GM04503 (cell line): ENCODE measurements around the gene RIC3.

Experiments used
- DNase-seq: peaks from one replicate; pipeline ENCODE4 v3.0.0-alpha.2; 2012; ENCODE audit warnings: low read depth

Gene RIC3

GRCh38 chr11:8168485-8169257, at the start of gene RIC3:
Gene RIC3 (minus strand): TSS chr11:8169025. CDS start chr11:8168989, 36 bp downstream.
- DNase-seq, result no peak

GRCh38 chr11:8218409-8218808, 49.6 kb upstream of the RIC3 start:
- no peak for DNase-seq

GRCh38 chr11:8217926-8218325, 49.1 kb upstream of the RIC3 start:
- DNase-seq, result no peak

GRCh38 chr11:8217136-8217535, 48.3 kb upstream of the RIC3 start:
- DNase-seq, result no peak

- DNase-seq, result no peak
Measured at GRCh38 chr11:8213376-8213775, 44.6 kb upstream of the RIC3 start.

- DNase-seq, result no peak
Measured at GRCh38 chr11:8209208-8209807, 40.5 kb upstream of the RIC3 start.

- no peak for DNase-seq
Measured at GRCh38 chr11:8207080-8208000, 38.5 kb upstream of the RIC3 start.

- no peak for DNase-seq
Measured at GRCh38 chr11:8206251-8207079, 37.6 kb upstream of the RIC3 start.

GRCh38 chr11:8205566-8205965, 36.7 kb upstream of the RIC3 start:
- no peak for DNase-seq

- no peak for DNase-seq
Measured at GRCh38 chr11:8204596-8204995, 35.8 kb upstream of the RIC3 start.

- no peak for DNase-seq
Measured at GRCh38 chr11:8204025-8204424, 35.2 kb upstream of the RIC3 start.

GRCh38 chr11:8203414-8203715, 34.5 kb upstream of the RIC3 start:
- no peak for DNase-seq

GRCh38 chr11:8202516-8203413, 33.9 kb upstream of the RIC3 start:
- DNase-seq, result no peak

GRCh38 chr11:8201644-8202365, 33.0 kb upstream of the RIC3 start:
- no peak for DNase-seq

GRCh38 chr11:8199676-8200075, 30.9 kb upstream of the RIC3 start:
- no peak for DNase-seq

GRCh38 chr11:8196749-8197148, 27.9 kb upstream of the RIC3 start:
- no peak for DNase-seq

- no peak for DNase-seq
Measured at GRCh38 chr11:8194956-8195355, 26.1 kb upstream of the RIC3 start.

GRCh38 chr11:8192896-8193209, 24.0 kb upstream of the RIC3 start:
- DNase-seq, result no peak

- peak; percentile 14 for DNase-seq
Measured at GRCh38 chr11:8192016-8192895, 23.4 kb upstream of the RIC3 start.
